HL-60 (cell line): ENCODE results near the gene COMMD8.
A peak's percentile ranks its signal among the peaks of the same experiment; 100 is the strongest.

ENCODE experiments used
- DNase-seq, 2 experiments: peaks; one replicate each; pipeline ENCODE4 v3.0.0-alpha.2; 2010 to 2020; ENCODE audit warnings: low read depth in 1 of 2, low spot score in 1 of 2
- H3K27ac ChIP-seq: fragments of 250-450 bp; sonication (Bioruptor Pico); replicated peaks from 2 replicates; pipeline ENCODE4 v1.5.1; 2020; ENCODE audit warnings: mild to moderate bottlenecking, moderate library complexity
- H3K27me3 ChIP-seq: fragments of 250-450 bp; sonication (Bioruptor Pico); 2 replicates; pipeline ENCODE4 v1.5.1; 2021; ENCODE audit warnings: mild to moderate bottlenecking, moderate library complexity; ENCODE audit not compliant: insufficient read depth, poor library complexity, severe bottlenecking
- H3K4me3 ChIP-seq: replicated peaks from 2 replicates; pipeline ENCODE4 v1.5.1; 2011; ENCODE audit warnings: mild to moderate bottlenecking, control low read depth, low read length; ENCODE audit not compliant: insufficient read depth
- CTCF ChIP-seq: IDR thresholded peaks from one replicate; pipeline ENCODE4 v1.5.1; 2011; ENCODE audit warnings: low read length, control low read depth, inconsistent platforms; ENCODE audit not compliant: insufficient read depth
- GABPA ChIP-seq: IDR thresholded peaks from 2 replicates; pipeline ENCODE4 v1.6.1; 2012; ENCODE audit warnings: low read depth
- POLR2AphosphoS5 ChIP-seq: IDR thresholded peaks from 2 replicates; pipeline ENCODE4 v1.6.1; 2012; ENCODE audit warnings: low read depth
- REST ChIP-seq: IDR thresholded peaks from 2 replicates; pipeline ENCODE4 v1.6.1; 2012; ENCODE audit warnings: low read depth; ENCODE audit not compliant: insufficient replicate concordance
- SPI1 ChIP-seq: IDR thresholded peaks from 2 replicates; pipeline ENCODE4 v1.6.1; 2012; ENCODE audit warnings: low read depth, mild to moderate bottlenecking, borderline replicate concordance

Gene COMMD8

GRCh38 chr4:47410271-47410670 is 53.2 kb downstream of the COMMD8 start:
- H3K4me3 ChIP-seq: no peak overlapping the region
- H3K27me3 ChIP-seq: no peaks in the 10 kb centered on the region
- no peak for TF ChIP-seq CTCF
- TF ChIP-seq GABPA: no peak
- no peak for TF ChIP-seq POLR2AphosphoS5
- no peak for TF ChIP-seq SPI1
- no peak for DNase-seq
- no peak overlapping the region for H3K27ac ChIP-seq

GRCh38 chr4:47406408-47406807 is 57.1 kb downstream of the COMMD8 start:
- Histone ChIP-seq H3K27ac (no peak overlapping the region), H3K4me3 (no peak overlapping the region), H3K27me3 (no peaks in the 10 kb centered on the region)
- peak in 1 of 2 experiments; percentile 4 for DNase-seq
- TF ChIP-seq POLR2AphosphoS5 (no peak), REST (no peak), SPI1 (peak; percentile 71; the same call in 1 of the 2 replicates), CTCF (no peak), GABPA (no peak)
